Panc1 (cell line): ENCODE results near the gene NOS1AP. TPM values are rescaled to one million over a fixed set of nuclear protein-coding genes. Genes with fewer than 3 reads are reported as not detected.

Experiments
- ATAC-seq: fragments of 200-7000 bp; cut with Tn5 transposase; 2 replicates; pipeline ENCODE4 v1.9.1; 2020; ENCODE audit warnings: mild to moderate bottlenecking, moderate library complexity
- BruUV-seq: library from RNA; stranded (reverse); fragments of 400-500 nt; replicated peaks from 2 replicates; lab custom pipeline; 2021; lab: Mats Ljungman, UMichigan
- CTCF ChIA-PET: fragments of 300-600 bp; sonication (Branson Sonifier 250); formaldehyde crosslinking; loops from one replicate; lab custom pipeline; 2022; ENCODE audit warnings: antibody characterized with exemption; lab: Charles Lee
- POLR2A ChIA-PET: fragments of 300-600 bp; sonication (Branson Sonifier 250); formaldehyde crosslinking; loops from one replicate; lab custom pipeline; 2022; ENCODE audit warnings: antibody characterized with exemption; lab: Charles Lee
- DNase-seq: peaks from one replicate; pipeline ENCODE4 v3.0.0-alpha.2; 2010; ENCODE audit warnings: low read depth, low spot score
- H3K27ac ChIP-seq: 2 replicates; pipeline ENCODE4 v1.5.1; 2011; ENCODE audit warnings: mild to moderate bottlenecking, low read length, inconsistent platforms
- H3K27me3 ChIP-seq: fragments of 200-500 bp; sonication (Bioruptor generic); 2 replicates; pipeline ENCODE4 v1.6.0; 2014; ENCODE audit warnings: low read length, inconsistent platforms; ENCODE audit not compliant: control insufficient read depth, insufficient read depth
- H3K36me3 ChIP-seq: fragments of 200-500 bp; sonication (Bioruptor generic); 2 replicates; pipeline ENCODE4 v1.5.1; 2014; ENCODE audit warnings: inconsistent platforms, mild to moderate bottlenecking, low read length, moderate library complexity; ENCODE audit not compliant: control insufficient read depth, insufficient read depth
- H3K4me1 ChIP-seq: 2 replicates; pipeline ENCODE4 v1.5.1; 2011; ENCODE audit warnings: inconsistent platforms, mild to moderate bottlenecking, low read length, moderate library complexity; ENCODE audit not compliant: control insufficient read depth, insufficient read depth
- H3K4me3 ChIP-seq, 2 experiments: 2 replicates each; pipeline ENCODE4 v1.5.1; 2011 to 2012; ENCODE audit warnings: low read depth in 2 of 2, low read length in 2 of 2, mild to moderate bottlenecking in 2 of 2, inconsistent platforms in 1 of 2, moderate library complexity in 1 of 2
- H3K9me3 ChIP-seq: fragments of 200-500 bp; sonication (Bioruptor generic); 2 replicates; pipeline ENCODE4 v1.5.1; 2014; ENCODE audit warnings: low read depth, mild to moderate bottlenecking, inconsistent platforms, low read length, moderate library complexity; ENCODE audit not compliant: control insufficient read depth, insufficient read depth
- CTCF ChIP-seq: fragments of 450-650 bp; IDR thresholded peaks from 2 replicates; pipeline ENCODE4 v1.5.1; 2017; ENCODE audit warnings: mild to moderate bottlenecking
- POLR2AphosphoS5 ChIP-seq: IDR thresholded peaks from 2 replicates; pipeline ENCODE4 v1.6.1; 2012; ENCODE audit warnings: mild to moderate bottlenecking, low read depth, low read length, moderate library complexity
- REST ChIP-seq, 2 experiments: IDR thresholded peaks; 2 replicates each; pipeline ENCODE4 v1.6.1; 2011 to 2012; ENCODE audit warnings: low read depth in 2 of 2, control low read depth in 1 of 2, low read length in 1 of 2, mild to moderate bottlenecking in 1 of 2, moderate library complexity in 1 of 2; ENCODE audit not compliant: insufficient read depth in 1 of 2
- SIN3A ChIP-seq: IDR thresholded peaks from 2 replicates; pipeline ENCODE4 v1.6.1; 2012; ENCODE audit warnings: low read depth, mild to moderate bottlenecking, low read length, moderate library complexity, borderline replicate concordance; ENCODE audit not compliant: insufficient read depth
- TCF7L2 ChIP-seq: IDR thresholded peaks from 2 replicates; pipeline ENCODE4 v1.6.1; 2011; ENCODE audit warnings: mild to moderate bottlenecking, low read depth, low read length, inconsistent platforms
- in situ Hi-C: cut with HindIII; loops from 2 replicates; pipeline ENCODE4 v1.10.0; 2016; ENCODE audit warnings: low sequenced_read_pairs, low pct_unique_long_range_greater_than_20kb
- intact Hi-C: fragments of 100-400 bp; cut with micrococcal nuclease; formaldehyde crosslinking; loops from one replicate; pipeline ENCODE4 v1.10.0; 2022; ENCODE audit not compliant: unreplicated experiment
- total RNA-seq: library from RNA; stranded (reverse); gene quantifications from one replicate; pipeline ENCODE4 v1.2.1, GENCODE V29; 2021; ENCODE audit not compliant: unreplicated experiment

Gene NOS1AP
- total RNA-seq, 1 experiment from 2014 or later = 27.9 TPM

- no peak for ATAC-seq
- no peak overlapping the region for H3K27ac ChIP-seq
Observed at GRCh38 chr1:162405800-162406199, 336.3 kb downstream of the NOS1AP start.

GRCh38 chr1:162406811-162407210 lies 337.3 kb downstream of the NOS1AP start:
- in situ Hi-C loops = no loop called here
- no peak for DNase-seq
- ChIA-PET POLR2A (no interaction called here), CTCF (no interaction called here)
- Histone ChIP-seq H3K27ac (no peak overlapping the region), H3K36me3 (no peaks in the 10 kb centered on the region), H3K9me3 (no peaks in the 10 kb centered on the region), H3K4me1 (no peaks in the 10 kb centered on the region), H3K4me3 (no peak overlapping the region), H3K27me3 (no peaks in the 10 kb centered on the region)
- intact Hi-C loops = no loop called here
- ATAC-seq = no peak
- TF ChIP-seq REST (IDR thresholded peaks at IDR 0.05; ENCODE audit: insufficient read depth in 1 of 2, low read depth in 2 of 2, low read length in 1 of 2) (no peak), SIN3A (no peak), TCF7L2 (no peak), POLR2AphosphoS5 (no peak), CTCF (no peak)
- BruUV-seq = no TSS peak

More at GRCh38 chr1:162405800-162406199, 336.3 kb downstream of the NOS1AP start:
- no peaks in the 10 kb centered on the region for H3K36me3 ChIP-seq
- BruUV-seq = no TSS peak
- H3K4me1 ChIP-seq = no peaks in the 10 kb centered on the region
- no peak for DNase-seq
- ChIA-PET POLR2A (no interaction called here), CTCF (interaction anchor here (0.6 kb wide), 1 partner anchor 38 kb away, joined by 5 read pairs; no protein-coding TSS in a partner anchor)
- no peak overlapping the region for H3K4me3 ChIP-seq
- no peak for TF ChIP-seq CTCF
- TF ChIP-seq TCF7L2 = no peak
- TF ChIP-seq POLR2AphosphoS5 = no peak
- TF ChIP-seq SIN3A = no peak
- TF ChIP-seq REST (IDR thresholded peaks at IDR 0.05; ENCODE audit: insufficient read depth in 1 of 2, low read depth in 2 of 2, low read length in 1 of 2) = no peak
- no peaks in the 10 kb centered on the region for H3K9me3 ChIP-seq
- intact Hi-C loops (no loop called here), in situ Hi-C loops (no loop called here)
- H3K27me3 ChIP-seq = no peaks in the 10 kb centered on the region
